Dermis blood vessel endothelial cell (primary cell): Measurements from ENCODE around the gene IFNL1. TPM values are rescaled to one million over a fixed set of nuclear protein-coding genes. Genes with fewer than 3 reads are reported as not detected.
"Not testable (repeated sequence)": the region's sequence is repeated elsewhere in the genome, so short reads cannot be mapped to it uniquely, and the experiment has no call there.

ENCODE experiments used
- DNase-seq: peaks from one replicate; pipeline ENCODE4 v3.0.0; 2010
- total RNA-seq: library from RNA; depleted of rRNA; stranded (reverse); fragments of >200 nt; gene quantifications from 2 replicates; pipeline ENCODE4 v1.2.3, GENCODE V29; 2014

IFNL1 gene
- total RNA-seq, 1 donor from 2014 or later, result not detected

DNA sequence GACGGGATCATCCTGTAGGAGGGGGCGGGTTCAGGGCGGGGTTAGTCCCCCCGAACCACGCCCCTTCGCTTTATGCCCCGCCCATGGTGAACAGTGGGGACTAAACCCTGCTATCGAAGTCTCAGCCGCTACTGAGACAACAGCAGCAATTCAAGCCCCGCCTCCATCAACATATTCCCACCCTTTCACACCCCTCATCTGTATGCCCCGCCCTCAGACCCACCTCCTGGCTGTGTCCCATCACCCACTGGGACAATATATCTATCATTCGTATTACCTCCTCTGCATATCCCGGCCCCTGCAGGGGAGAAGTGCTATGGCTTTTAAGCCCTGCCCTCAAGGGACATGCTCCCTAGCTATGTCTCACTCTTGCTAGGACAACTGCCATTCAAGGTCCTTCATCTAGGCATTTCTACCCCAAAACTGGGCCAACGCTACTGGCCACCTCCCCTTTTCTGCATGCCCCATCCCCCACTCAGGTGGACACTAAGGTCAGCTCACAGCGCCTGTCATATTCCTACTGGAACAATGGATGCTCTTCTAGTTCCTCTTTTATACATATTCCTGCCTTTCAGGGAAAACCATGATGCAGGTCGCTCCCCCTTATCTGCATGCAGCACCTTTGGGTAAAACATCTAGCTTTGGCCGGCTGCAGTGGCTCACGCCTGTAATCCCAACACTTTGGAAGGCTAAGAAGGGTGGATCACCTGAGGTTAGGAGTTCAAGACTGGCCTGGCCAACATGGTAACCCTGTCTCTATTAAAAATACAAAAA lies 12.5 kb downstream of the IFNL1 start:
- no peak for DNase-seq

DNA sequence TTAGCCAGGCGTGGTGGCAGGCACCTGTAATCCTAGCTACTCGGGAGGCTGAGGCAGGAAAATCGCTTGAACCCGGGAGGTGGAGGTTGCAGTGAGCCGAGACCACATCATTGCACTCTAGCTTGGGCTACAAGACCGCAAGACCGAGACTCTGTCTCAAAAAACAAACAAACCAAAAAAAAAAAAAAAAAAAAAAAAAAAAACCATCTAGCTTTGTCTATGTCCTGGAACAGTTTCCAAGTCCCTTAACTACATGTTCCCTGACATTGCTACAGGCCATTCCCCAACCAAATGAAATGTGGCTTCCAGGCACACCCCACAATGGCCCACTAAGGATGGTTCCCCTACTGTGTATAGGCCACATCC lies 13.1 kb downstream of the IFNL1 start:
- not testable (repeated sequence) for DNase-seq

DNA sequence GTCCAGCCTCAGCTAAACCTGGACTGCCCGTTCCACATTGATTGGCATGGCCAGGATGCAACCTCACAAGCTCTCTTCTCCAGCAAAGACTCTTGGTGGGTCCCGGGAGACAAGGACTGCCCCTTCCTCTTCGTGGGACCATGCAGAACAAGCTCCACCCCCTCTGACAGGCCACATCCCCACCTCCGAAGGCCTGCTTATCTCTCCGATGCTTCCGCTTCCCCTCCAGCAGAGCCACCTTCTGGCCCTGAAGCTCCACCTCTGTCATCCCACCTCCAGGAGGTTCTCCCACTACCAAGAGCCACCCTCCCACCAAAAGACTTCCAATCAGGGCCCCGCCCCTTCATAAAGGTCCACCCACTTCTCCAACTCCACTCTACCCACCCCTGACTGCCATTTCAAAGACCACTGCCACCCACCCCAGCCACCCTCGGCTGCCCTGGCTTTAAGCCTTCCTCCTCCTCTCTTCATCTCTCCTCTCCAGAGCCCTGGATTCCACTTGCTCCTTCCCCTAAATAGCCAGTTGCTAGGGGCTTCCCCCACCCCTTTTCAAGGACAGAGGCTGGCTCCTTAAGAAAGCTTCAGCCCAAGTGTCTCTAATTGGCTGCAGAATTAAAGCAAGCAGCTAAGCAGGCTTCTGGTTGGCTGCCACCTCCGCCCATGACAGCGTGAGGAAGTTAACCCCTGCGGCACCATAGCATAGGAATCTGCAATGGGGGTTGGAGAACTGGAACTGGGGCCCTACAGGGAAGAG lies 14.5 kb downstream of the IFNL1 start:
- DNase-seq, result no peak

DNA sequence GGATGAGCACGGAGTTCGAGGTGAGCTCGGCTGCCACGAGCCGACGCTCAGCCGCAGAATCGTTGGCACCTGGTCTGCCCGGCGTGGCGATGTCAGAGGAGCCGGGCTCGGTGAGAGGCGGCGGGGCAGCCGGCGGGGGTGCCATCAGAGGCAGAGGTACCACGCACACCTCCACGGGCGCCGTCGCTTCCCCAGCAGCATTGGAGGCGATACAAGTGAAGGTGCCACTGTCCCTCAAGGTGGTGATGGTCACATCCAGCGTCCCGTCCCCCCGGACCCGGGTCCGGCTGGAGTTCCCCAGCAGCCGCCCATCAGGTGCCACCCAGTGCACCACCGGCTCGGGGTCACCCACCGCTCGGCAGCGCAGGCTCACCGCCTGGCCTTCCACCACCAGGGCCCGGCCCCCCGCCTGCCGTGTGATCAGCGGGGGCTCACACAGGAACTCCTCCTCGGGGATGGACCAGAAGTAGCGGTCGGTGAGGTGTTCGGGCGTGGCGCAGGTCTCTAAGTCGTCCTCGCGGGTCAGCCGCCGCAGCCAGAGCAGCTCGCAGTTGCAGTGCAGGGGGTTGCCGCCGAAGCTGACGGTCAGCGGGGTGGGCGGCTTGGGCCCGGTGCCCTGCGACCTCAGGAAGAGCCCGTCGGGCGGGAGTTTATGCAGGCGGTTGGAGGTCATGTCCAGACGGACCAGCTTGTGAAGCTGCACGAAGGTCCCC lies 18.0 kb downstream of the IFNL1 start:
- DNase-seq, result no peak

DNA sequence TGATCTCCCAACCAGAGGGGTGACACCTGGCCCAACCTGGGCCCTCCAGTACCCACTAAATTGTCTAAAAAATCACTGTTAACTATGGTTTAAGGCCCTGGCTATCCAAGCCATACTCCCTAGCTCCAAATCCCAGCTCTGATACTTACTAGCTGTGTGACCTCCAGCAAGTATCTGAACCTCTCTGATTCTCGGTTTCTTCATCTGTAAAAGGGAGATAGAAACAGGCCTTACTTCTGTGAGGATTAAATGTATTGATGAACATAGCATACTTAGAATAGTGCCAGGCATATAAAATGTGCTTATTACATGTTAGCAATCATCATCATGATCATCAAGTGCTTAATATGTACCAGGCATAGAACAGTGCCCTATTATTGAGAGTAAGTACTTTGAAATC lies 19.7 kb downstream of the IFNL1 start:
- no peak for DNase-seq

DNA sequence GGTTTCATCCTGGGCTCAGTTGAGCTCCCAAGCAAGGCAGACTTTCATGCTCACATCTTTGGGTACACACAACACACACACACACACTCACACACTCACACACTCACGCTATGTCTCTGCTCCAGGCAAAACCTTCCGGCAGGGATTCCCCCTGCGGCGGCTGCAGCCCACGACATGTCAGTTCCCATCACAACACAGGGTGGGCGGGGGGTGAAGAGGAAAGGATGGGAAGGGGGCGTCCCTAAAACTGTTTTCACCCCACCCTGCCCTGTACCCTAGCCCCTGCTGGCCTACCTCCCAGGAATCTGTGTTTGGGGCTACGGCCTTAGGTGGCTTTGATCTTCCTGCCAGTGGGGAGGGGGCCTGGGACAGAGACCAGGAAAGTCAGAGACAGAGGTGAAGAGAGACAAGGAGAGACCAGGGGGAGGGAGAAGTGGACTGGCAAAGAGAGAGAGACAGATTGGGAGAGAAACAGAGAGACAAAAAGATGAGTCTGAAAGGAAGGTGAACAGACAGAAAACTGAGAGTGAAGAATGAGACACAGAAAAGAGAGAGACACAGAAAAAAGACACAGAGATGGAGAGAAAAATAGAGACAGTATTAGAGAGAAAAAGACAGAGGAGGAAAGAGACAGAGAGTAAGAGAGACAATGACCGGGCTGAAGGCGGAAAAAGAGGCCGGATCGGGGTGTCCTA lies 20.6 kb downstream of the IFNL1 start:
- no peak for DNase-seq

DNA sequence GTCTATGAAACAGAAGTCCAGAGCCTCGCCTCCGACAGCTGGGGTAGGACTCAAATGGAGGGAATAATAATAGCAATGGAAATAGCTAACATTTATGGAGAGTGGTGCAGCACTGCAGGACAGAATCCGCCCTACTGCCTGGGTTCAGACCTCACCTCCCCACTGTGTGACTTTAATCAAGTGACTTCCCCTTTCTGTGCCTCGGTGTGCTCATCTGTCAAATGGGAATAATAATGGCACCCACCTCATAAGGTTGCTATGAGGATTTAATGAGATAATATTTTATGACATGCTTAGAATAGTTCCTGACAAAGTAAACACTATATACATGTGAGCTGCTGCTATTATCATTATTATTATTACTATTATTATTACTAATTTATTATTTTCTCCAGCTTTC lies 21.3 kb downstream of the IFNL1 start:
- DNase-seq, result no peak

DNA sequence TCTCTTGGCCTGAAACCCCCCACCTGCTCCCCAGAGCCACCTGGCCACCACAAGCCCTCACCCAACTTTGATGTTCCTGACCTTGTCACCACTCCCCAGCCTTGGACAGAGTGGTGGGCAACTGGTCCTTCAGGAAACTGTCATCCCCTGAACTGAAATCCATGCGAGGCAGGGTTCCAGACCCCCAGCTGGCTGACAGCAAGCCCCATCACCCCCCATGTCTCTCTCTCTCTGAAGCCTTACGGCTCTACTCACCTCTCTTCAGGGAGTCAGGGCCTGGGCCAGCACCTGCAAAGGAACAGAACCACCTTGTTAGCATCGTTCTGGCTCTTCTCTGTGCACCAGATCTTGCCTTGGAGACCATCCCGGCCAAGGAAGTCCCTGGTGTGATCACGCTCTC lies 21.9 kb downstream of the IFNL1 start:
- no peak for DNase-seq

DNA sequence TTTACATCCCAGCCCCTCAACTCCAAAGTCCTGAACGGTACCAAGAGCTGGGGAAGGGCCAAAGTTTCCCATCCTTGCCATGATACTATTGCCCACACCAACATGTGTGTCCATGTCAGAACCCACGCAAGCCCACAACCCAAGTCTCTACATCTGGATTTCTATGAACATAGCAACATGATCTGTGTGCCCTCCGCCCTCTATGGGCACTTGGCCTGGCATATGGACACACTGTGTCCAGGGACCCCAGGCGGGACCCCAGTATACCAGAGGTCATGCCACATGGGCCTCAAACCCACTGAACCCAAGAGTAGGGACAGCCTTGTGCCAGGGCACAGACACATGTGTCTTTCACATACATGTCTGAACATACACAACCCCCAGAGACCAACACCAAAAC lies 22.5 kb downstream of the IFNL1 start:
- DNase-seq, result no peak

DNA sequence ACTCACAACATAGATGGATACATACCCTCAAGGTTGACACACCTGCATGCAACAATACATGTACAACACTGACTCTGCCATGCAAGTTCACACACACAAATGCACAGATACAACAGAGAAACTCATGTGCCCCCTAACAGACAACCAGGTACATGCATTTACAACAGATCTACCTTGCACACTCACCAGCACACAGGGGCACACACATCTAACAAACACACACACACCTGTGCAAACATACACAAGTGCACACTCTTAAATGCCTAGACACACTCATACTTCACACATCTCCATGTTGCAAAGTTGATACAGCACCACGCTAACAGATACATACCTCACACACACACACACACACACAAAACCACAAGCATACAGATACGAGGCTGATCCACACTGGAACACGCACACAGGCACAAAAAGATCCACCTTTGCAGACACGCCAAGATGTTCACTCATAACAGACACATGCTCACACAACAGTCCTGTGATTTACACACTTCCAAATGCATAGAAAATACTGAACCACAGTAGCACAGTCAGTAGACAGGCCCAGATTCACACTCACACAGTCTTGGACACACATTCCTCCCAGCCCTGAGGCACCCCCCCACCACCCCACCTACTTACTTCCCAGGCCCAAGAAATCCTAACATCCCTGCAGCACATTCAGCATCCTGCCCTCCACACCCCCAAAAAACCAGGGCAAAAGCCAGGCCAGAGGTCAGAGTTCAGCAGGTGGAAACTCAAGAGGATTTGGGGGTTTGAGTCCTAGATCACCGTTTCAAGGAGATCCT lies 23.1 kb downstream of the IFNL1 start:
- DNase-seq, result no peak

DNA sequence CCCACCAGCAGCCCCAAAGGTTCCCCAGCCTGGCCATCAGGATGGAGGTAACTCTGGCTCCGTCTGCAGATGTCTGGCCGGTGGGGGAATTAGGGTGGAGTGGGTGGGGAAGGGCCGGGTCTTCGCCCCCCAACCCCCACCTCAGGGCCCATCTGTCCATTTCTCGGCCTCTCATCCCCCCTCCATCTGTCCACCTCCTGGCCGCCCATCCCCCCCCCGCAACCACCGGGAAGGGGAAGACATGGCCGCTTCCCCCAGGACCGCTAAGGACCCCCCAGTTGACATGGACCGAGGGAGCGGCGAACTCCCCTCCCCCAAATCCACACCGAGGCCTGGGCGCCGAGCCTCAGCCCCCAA lies 23.7 kb downstream of the IFNL1 start:
- DNase-seq, result no peak

DNA sequence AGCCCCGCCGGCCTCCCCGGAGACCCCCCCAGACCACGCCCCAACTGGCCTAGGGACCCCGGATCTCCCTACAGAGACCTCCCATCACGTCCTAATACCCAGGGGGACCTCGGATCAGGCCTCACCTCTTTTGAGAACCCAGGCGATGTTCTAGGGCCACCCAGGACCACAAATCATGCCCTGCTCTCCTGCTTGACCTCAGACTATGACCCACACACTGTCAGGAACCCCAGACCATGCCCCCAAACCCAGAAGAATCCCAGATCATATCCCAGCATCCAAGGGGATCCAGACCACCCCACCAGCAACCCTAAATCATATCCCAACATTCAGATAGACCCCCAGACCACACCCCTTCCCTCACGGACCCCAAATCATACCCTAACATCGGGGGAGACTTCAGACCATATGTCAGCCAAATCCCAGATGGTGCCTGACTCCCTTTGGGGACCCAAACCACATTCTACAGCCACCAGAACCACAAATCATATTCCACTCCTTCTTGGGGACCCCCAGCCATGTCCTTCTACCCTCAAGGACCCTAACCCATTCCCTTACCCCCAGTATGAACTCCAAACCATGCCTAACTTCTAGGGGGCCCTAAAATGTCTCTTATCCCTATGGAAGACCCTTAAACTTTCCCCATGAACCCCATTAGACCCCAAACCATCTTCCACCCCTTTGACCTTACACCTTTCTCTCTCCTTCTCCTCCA lies 25.1 kb downstream of the IFNL1 start:
- no peak for DNase-seq

DNA sequence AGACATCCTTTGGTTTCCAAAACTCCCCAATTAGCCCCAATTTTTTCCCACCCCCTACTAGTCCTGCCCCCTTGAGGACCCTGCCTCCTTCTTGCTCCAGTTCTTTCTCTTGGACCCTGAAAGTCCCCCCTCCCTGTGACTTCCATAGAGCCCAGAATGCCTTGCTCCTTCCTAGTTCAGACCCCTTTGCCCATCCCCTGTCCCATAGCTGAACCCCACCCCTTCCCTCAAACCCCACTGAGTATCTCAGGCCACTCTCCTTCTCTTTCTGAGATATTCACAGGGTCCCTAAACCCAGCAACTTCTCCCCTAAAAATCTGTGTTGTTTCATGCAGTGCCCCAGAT lies 25.6 kb downstream of the IFNL1 start:
- no peak for DNase-seq

DNA sequence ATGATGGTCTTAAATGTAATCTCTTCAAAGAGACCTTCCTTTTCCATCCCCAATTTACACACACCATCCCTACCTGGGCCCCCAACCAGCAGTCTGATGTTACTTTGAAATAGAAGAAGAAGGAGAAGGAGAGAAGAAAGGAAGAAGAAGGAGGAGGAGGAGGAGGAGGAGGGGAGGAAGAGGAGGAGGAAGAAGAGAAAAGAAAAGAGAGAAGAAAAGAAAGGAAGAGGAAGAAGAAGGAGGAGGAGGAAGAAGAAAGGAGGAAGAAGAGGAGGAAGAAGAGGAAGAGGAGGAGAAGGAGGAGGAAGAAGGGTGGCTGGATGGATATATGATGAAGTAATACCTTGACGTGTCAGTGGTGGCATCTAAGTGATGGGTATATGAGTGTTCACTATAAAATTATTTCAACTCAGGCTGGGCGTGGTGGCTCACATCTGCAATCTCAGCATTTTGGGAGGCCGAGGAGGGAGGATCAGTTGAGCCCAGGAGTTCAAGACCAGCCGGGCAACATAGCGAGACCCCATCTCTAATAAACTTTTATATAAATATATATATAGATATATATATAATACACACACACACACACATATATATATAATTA lies 28.1 kb downstream of the IFNL1 start:
- DNase-seq, result no peak

DNA sequence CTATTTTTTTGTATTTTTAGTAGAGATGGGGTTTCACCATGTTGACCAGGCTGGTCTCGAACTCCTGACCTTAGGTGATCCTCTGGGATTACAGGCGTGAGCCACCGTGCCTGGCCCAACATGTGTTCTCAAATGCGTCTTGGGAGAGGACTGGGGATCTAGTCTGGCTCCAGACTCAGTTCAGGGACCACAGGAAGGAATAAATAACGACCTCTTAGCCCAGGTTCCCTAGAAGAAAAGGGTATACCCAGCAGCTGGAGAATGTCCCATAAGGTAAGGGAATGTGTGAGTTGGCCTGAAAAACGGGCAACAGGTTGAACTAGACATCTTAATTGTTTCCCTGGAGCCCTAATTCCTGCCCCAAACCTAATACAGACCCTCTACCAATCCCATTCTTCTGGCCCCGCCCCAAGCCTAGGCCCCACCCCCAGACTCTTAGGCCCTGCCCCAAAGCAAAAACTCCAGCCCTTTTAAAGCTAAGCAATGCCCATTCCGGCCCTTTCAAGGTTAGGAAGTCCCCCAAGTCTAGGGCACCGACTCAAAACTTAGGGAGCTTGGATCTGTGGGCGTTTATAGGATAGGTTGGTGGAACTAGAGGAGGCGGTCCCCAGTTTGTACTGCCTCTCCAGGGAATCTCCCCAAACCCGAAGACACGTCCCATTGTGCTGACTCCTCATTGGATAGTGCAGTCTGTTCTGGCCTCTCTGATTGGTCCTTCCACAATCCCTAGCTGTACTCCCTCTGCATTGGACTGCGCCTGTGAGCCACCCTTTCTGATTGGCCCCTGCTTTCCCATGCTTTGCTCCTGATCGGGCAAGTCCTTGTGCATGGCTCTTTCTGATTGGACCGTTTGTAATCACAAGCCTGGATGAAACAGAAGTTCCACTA lies 29.8 kb downstream of the IFNL1 start:
- DNase-seq, result peak; percentile 21

DNA sequence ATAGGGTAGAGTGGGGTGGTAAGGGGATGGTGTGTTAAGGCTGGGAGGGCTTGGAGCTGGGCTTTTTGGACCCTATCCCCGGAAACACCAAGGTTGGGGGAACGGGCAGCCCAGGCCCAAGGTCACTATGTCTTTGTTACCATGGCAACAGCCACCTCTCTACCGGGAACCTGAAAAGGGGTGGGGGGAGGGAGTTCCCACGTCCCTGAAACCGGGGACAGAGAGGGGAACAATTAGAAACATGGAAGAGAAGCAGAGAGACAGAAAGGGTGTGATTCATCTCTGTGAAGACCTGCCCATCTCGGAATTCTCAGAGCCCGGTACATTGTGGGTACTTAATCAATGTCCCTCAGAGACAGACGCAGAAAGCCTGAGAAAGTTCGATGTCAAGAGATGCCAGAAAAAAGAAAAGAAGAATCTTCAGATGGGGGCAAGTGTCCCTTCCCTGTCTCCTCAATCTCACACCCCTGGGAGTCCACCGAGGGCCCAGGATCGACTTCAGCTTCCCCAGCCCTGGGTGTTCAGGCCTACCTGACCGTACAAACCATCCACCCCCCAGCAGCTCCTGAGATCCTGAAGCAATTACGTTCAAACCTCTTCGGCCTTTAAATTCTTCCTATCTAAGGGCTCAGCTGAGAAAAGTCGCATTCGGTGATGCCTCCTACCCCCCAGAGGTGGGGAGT lies 31.3 kb downstream of the IFNL1 start:
- DNase-seq, result no peak

DNA sequence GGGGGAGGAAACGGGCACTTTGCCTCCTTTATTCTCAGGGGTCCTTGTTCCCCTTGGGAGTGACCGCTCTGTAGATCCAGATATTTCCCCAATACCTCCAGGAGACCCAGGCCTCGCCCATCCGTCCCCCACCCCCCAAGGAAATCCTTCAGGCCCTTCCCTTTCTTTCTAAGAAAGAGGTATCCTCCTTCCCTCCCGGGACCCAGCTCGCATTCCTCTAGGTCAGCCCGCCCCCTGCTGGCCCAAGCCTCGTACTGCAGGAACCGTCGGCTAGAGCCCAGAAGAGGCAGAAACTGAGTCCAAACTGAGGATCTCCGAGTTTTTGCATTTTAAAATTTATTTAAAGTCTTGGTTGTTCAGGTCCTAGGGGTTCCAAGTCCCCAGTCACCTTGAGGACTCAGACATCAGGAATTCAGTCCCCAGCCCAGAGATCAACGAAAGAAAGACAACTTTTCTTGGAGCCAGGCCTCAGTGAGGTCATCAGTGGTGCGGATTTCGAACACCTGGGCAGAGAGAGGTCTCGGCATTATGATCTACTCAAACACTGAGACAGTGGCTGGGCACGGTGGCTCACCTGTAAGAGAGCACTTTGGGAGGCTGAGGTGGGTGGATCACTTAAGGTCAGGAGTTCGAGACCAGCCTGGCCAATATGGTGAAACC lies 32.0 kb downstream of the IFNL1 start:
- peak; percentile 79 for DNase-seq

DNA sequence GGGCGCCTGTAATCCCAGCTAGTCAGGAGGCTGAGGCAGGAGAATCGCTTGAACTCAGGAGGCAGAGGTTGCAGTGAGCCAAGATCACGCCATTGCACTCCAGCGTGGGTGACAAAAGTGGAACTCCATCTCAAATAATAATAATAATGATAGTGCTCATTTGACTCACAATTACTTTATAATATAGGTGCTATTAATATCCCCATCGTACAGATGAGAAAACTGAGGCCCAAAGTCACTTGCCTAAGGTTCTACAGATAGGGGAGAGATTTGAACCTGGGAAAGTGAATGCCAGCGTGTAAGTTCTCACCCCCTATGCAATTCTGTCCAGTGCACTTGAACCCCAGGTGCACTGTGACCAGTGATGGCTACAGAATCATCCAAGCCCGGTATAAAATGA lies 33.7 kb downstream of the IFNL1 start:
- no peak for DNase-seq

DNA sequence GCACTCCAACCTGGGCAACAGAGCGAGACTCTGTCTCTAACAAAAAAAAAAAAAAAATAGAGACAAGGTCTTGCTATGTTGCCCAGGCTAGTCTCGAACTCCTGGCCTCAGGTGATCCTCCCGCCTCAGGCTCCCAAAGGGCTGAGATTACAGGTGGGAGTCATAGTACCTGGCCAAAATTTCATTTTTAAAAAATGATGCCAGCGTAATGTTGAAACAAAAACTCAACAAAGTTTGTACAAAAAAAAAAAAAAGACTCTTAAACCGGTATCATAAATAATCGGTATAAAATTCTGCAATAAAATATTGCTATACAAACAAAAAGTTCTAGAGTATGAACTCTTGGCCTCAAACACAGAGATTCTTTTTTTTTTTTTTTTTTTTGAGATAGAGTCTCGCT lies 36.1 kb downstream of the IFNL1 start:
- DNase-seq, result no peak
